IMR-90 (cell line): ENCODE measurements around the gene IL5RA. TPM values are rescaled to one million over a fixed set of nuclear protein-coding genes. Genes with fewer than 3 reads are reported as not detected.

Experiments used
- ATAC-seq: fragments of 200-7000 bp; cut with Tn5 transposase; 2 replicates; pipeline ENCODE4 v1.9.1; 2020; ENCODE audit warnings: low read depth, mild to moderate bottlenecking, moderate library complexity
- BruUV-seq: library from RNA; stranded (reverse); fragments of 400-500 nt; replicated peaks from 2 replicates; lab custom pipeline; 2021; lab: Mats Ljungman, UMichigan
- CTCF ChIA-PET: fragments of 300-600 bp; formaldehyde crosslinking; extraction: SDS; loops from one replicate; lab custom pipeline; 2021; ENCODE audit warnings: antibody characterized with exemption; lab: Yijun Ruan, JAX
- POLR2A ChIA-PET: fragments of 300-600 bp; sonication (Branson Sonifier 250); formaldehyde crosslinking; loops from one replicate; lab custom pipeline; 2022; ENCODE audit warnings: antibody characterized with exemption; ENCODE audit not compliant: unreplicated experiment; lab: Charles Lee
- DNase-seq: peaks from one replicate; pipeline ENCODE4 v3.0.0; 2013
- H2AFZ ChIP-seq: replicated peaks from 2 replicates; pipeline ENCODE3; 2013; ENCODE audit warnings: low read length, mild to moderate bottlenecking; ENCODE audit not compliant: poor library complexity
- H2AK5ac ChIP-seq: 2 replicates; pipeline ENCODE4 v1.6.1; 2013; ENCODE audit warnings: low read depth, low read length, inconsistent platforms
- H2AK9ac ChIP-seq: replicated peaks from 2 replicates; pipeline ENCODE3; 2013; ENCODE audit warnings: mild to moderate bottlenecking, low read depth, low read length, moderate library complexity; ENCODE audit not compliant: poor library complexity
- H2BK120ac ChIP-seq: 2 replicates; pipeline ENCODE4 v1.6.1; 2013; ENCODE audit warnings: low read depth, low read length, inconsistent platforms
- H2BK15ac ChIP-seq: 3 replicates; pipeline ENCODE4 v1.6.1; 2013; ENCODE audit warnings: low read depth, low read length, inconsistent platforms
- H2BK20ac ChIP-seq: 2 replicates; pipeline ENCODE4 v1.6.1; 2013; ENCODE audit warnings: low read depth, mild to moderate bottlenecking, inconsistent platforms, low read length, moderate library complexity
- H2BK5ac ChIP-seq: 2 replicates; pipeline ENCODE4 v1.6.1; 2013; ENCODE audit warnings: mild to moderate bottlenecking, low read depth, low read length, inconsistent platforms; ENCODE audit not compliant: poor library complexity, severe bottlenecking
- H3K14ac ChIP-seq: replicated peaks from 2 replicates; pipeline ENCODE4 v1.6.1; 2013; ENCODE audit warnings: low read depth, low read length, inconsistent platforms
- H3K18ac ChIP-seq: 2 replicates; pipeline ENCODE4 v1.6.1; 2013; ENCODE audit warnings: low read depth, low read length, control low read depth
- H3K23ac ChIP-seq: 2 replicates; pipeline ENCODE4 v1.6.1; 2013; ENCODE audit warnings: low read depth, low read length, inconsistent platforms
- H3K27ac ChIP-seq: 2 replicates; pipeline ENCODE4 v1.5.1; 2013; ENCODE audit warnings: mild to moderate bottlenecking, control low read depth, low read length; ENCODE audit not compliant: insufficient read depth
- H3K27me3 ChIP-seq: 2 replicates; pipeline ENCODE4 v1.6.1; 2013; ENCODE audit warnings: low read length; ENCODE audit not compliant: control insufficient read depth, insufficient read depth
- H3K36me3 ChIP-seq: 2 replicates; pipeline ENCODE4 v1.6.1; 2013; ENCODE audit warnings: low read length, mixed read lengths; ENCODE audit not compliant: control insufficient read depth, insufficient read depth
- H3K4ac ChIP-seq: 2 replicates; pipeline ENCODE4 v1.6.1; 2013; ENCODE audit warnings: low read depth, low read length, inconsistent platforms
- H3K4me1 ChIP-seq: 2 replicates; pipeline ENCODE4 v1.6.1; 2013; ENCODE audit warnings: low read length, mixed read lengths; ENCODE audit not compliant: control insufficient read depth, insufficient read depth
- H3K4me2 ChIP-seq: 2 replicates; pipeline ENCODE4 v1.6.1; 2013; ENCODE audit warnings: low read depth, mild to moderate bottlenecking, control low read depth, low read length, moderate library complexity
- H3K4me3 ChIP-seq: 2 replicates; pipeline ENCODE4 v1.5.1; 2013; ENCODE audit warnings: low read depth, mild to moderate bottlenecking, control low read depth, low read length, moderate library complexity; ENCODE audit not compliant: insufficient read depth
- H3K56ac ChIP-seq: 2 replicates; pipeline ENCODE4 v1.6.1; 2013; ENCODE audit warnings: low read length, inconsistent platforms; ENCODE audit not compliant: insufficient read depth; ENCODE audit errors: extremely low read depth
- H3K79me1 ChIP-seq, 2 experiments: 2 replicates each; pipeline ENCODE4 v1.6.1; 2013; ENCODE audit warnings: low read length in 2 of 2, inconsistent platforms in 1 of 2, low read depth in 1 of 2
- H3K9ac ChIP-seq: 2 replicates; pipeline ENCODE4 v1.6.1; 2013; ENCODE audit warnings: low read depth, low read length, control low read depth
- H3K9me1 ChIP-seq: 2 replicates; pipeline ENCODE4 v1.6.1; 2013; ENCODE audit warnings: low read length, inconsistent platforms; ENCODE audit not compliant: insufficient read depth
- H3K9me3 ChIP-seq: 2 replicates; pipeline ENCODE4 v1.6.1; 2013; ENCODE audit warnings: low read length; ENCODE audit not compliant: control insufficient read depth, insufficient read depth
- H4K20me1 ChIP-seq: 2 replicates; pipeline ENCODE4 v1.6.1; 2013; ENCODE audit warnings: low read length, inconsistent platforms; ENCODE audit not compliant: insufficient read depth
- H4K5ac ChIP-seq: 2 replicates; pipeline ENCODE4 v1.6.1; 2013; ENCODE audit warnings: mild to moderate bottlenecking, low read depth, low read length, control low read depth
- H4K8ac ChIP-seq, 2 experiments: 2 replicates each; pipeline ENCODE4 v1.6.1; 2013; ENCODE audit warnings: low read depth in 2 of 2, low read length in 2 of 2, control low read depth in 1 of 2, inconsistent platforms in 1 of 2
- H4K91ac ChIP-seq: 2 replicates; pipeline ENCODE4 v1.6.1; 2013; ENCODE audit warnings: low read depth, low read length, inconsistent platforms; ENCODE audit not compliant: insufficient read depth
- BHLHE40 ChIP-seq: fragments of 150-350 bp; IDR thresholded peaks from 2 replicates; pipeline ENCODE4 v1.6.1; 2016; ENCODE audit warnings: mild to moderate bottlenecking, low read depth, low read length
- CHD1 ChIP-seq: IDR thresholded peaks from 2 replicates; pipeline ENCODE4 v1.6.1; 2012; ENCODE audit warnings: low read depth, low read length, improper control_type of control experiment
- FOS ChIP-seq: fragments of 150-350 bp; IDR thresholded peaks from 2 replicates; pipeline ENCODE4 v1.6.1; 2016; ENCODE audit warnings: low read depth, low read length
- MAFK ChIP-seq: IDR thresholded peaks from 2 replicates; pipeline ENCODE4 v1.6.1; 2012; ENCODE audit warnings: low read depth, low read length, improper control_type of control experiment
- MAZ ChIP-seq: IDR thresholded peaks from 2 replicates; pipeline ENCODE4 v1.6.1; 2012; ENCODE audit warnings: low read depth, mild to moderate bottlenecking, low read length, improper control_type of control experiment, moderate library complexity, borderline replicate concordance
- NFE2L2 ChIP-seq: fragments of 150-350 bp; IDR thresholded peaks from 2 replicates; pipeline ENCODE4 v1.6.1; 2016; ENCODE audit warnings: low read depth, mild to moderate bottlenecking, low read length
- POLR2A ChIP-seq: IDR thresholded peaks from 2 replicates; pipeline ENCODE4 v1.6.1; 2012; ENCODE audit warnings: mild to moderate bottlenecking, low read depth, low read length
- RFX5 ChIP-seq: IDR thresholded peaks from 2 replicates; pipeline ENCODE4 v1.8.0; 2012; ENCODE audit warnings: low read depth, mild to moderate bottlenecking, low read length, moderate library complexity
- SMC3 ChIP-seq: fragments of 150-350 bp; IDR thresholded peaks from 2 replicates; pipeline ENCODE4 v1.6.1; 2016; ENCODE audit warnings: low read depth, mild to moderate bottlenecking, antibody characterized with exemption, low read length, moderate library complexity
- WGBS, 2 experiments: methylation state at CpG; one replicate each; pipeline versions ENCODE4 v1.1.5 to v1.1.7; 2013; ENCODE audit warnings: missing lambda C conversion rate in 2 of 2; ENCODE audit not compliant: insufficient read length in 1 of 2; ENCODE audit errors: extremely low coverage in 2 of 2; 5-methylcytosine and 5-hydroxymethylcytosine counted together
- dilution Hi-C: fragments of 300-500 bp; cut with HindIII; formaldehyde crosslinking; loops from one replicate; pipeline ENCODE4 v1.14.3; 2018; ENCODE audit warnings: low sequenced_read_pairs; ENCODE audit not compliant: unreplicated experiment
- in situ Hi-C: fragments of 300-500 bp; cut with MboI; formaldehyde crosslinking; loops from 3 replicates; pipeline ENCODE4 v1.14.3; 2019; ENCODE audit warnings: low sequenced_read_pairs, inconsistent platforms, mixed read lengths
- intact Hi-C: fragments of 100-400 bp; cut with micrococcal nuclease; formaldehyde crosslinking; loops from 2 replicates; pipeline ENCODE4 v1.10.0; 2022
- polyA plus RNA-seq, 3 experiments: library from polyadenylated mRNA; depleted of rRNA; stranded (reverse); fragments of >200 nt; gene quantifications; 2 replicates each; pipeline ENCODE4 v1.2.3, GENCODE V29; 2012; ENCODE audit warnings: low replicate concordance in 1 of 3
- total RNA-seq: library from RNA; depleted of rRNA; stranded (reverse); fragments of >200 nt; gene quantifications from 2 replicates; pipeline ENCODE4 v1.2.3, GENCODE V29; 2012
- TF ChIP-seq, protein P1 (sequence below): fragments of 150-350 bp; IDR thresholded peaks from 2 replicates; pipeline ENCODE4 v1.6.1; 2016; ENCODE audit warnings: low read depth, mild to moderate bottlenecking, low read length, moderate library complexity, borderline replicate concordance
- TF ChIP-seq, protein P2 (sequence below): fragments of 150-350 bp; IDR thresholded peaks from 2 replicates; pipeline ENCODE4 v1.6.1; 2017; ENCODE audit warnings: mild to moderate bottlenecking, antibody characterized with exemption, low read length, low read depth
- TF ChIP-seq, protein P3 (sequence below): conservative IDR thresholded peaks from 2 replicates; pipeline ENCODE4 v1.5.1; 2012; ENCODE audit warnings: mild to moderate bottlenecking, low read depth, low read length, improper control_type of control experiment

IL5RA gene
- total and polyA plus RNA-seq, 2 of the 4 experiments (the other 2 are of a cell fraction), result not detected

DNA sequence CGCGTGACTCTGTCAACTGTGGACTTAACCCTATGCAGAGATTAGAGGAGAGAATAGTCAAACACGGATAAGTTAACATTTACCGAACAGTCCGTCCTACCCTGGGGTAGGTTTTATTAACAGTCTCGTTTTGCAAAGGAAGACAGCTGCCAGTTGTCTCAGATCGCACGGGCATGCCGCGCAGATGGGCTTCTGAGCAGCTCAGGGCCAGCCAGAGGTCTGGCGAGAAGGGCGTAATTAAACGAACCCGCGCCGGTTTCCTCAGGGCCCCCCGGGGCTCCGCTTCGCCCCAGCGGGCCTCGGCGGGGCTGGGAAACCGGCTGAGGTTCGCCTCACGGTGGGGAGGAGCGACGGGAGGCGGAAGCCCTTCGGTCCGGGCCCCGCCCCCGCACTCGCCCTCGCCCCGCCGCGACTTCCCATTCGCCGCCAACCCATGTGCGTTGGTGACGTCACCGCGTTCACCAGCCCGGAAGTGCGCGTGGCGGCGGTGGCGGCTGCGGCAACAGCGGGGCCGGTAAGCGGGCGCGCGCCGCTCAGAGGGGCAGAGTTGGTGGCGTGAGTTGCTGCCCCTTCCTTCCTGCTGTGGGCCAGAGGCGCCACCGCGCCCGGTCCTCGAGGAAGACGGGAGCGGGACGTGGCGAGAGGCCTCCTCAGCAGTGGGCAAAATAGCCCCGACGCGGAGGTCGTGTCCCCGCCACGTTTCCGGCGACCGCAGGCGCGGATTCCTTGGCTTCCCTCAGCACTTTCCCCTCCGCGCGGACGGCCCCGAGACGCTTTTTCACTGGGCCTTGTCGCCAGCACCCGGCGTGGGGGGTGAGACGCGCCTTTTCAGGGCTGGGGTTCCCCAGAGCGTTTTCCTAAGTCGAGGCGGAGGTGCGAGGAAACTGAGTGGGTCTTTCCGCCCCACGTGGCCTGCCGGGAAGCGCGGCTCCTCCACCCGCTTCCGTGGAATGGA is 16.6 kb upstream of the IL5RA start, which contains the start of gene TRNT1:
Gene TRNT1 (plus strand): TSS at position 464 of the 955 bp plus-strand sequence. CDS start 2,101 bp downstream, outside the sequence.
- Histone ChIP-seq H3K4me2 (peak within 1 kb of the TSS; percentile 98), H4K20me1 (no peaks in the 10 kb centered on the region; the same call in 1 of the 2 replicates), H2AK9ac (peak within 1 kb of the TSS; percentile 88), H3K27ac (peak within 1 kb of the TSS; percentile 99), H2BK20ac (0 out of 2 replicates have a peak within 1 kb of the TSS, but pooled peaks have one; percentile 1), H3K9me1 (no peaks in the 10 kb centered on the region; the same call in 1 of the 2 replicates), H3K4ac (peak within 1 kb of the TSS; percentile 81), H3K56ac (peak within 1 kb of the TSS; percentile 85), H3K9me3 (no peaks in the 10 kb centered on the region), H3K79me1 (peaks cover 10 to 19% of the 10 kb centered on the region in 2 experiments), H3K36me3 (peaks cover 12% of the 10 kb centered on the region), H2AK5ac (peak within 1 kb of the TSS; percentile 62), H3K14ac (peak within 1 kb of the TSS; percentile 84), H3K9ac (peak within 1 kb of the TSS; percentile 100), H4K5ac (peak within 1 kb of the TSS; percentile 99), H3K23ac (peak within 1 kb of the TSS; percentile 58), H3K27me3 (no peaks in the 10 kb centered on the region), H3K18ac (peak within 1 kb of the TSS; percentile 94), H4K8ac (peak within 1 kb of the TSS; percentile 86 to 100), H3K4me3 (peak within 1 kb of the TSS; percentile 99), H2BK120ac (peak within 1 kb of the TSS; percentile 4), H2BK5ac (peak within 1 kb of the TSS; percentile 92), H2AFZ (peak within 1 kb of the TSS; percentile 92), H2BK15ac (peak within 1 kb of the TSS; percentile 48; the same call in 1 of the 3 replicates), H3K4me1 (peaks cover 5% of the 10 kb centered on the region), H4K91ac (peak within 1 kb of the TSS; percentile 85)
- DNase-seq (peak; percentile 91), ATAC-seq (peak; percentile 97)
- 1% methylated on average over 26 of the region's 100 CpGs; no CpG with 5 or more reads in 1 of the 2 experiments for WGBS, 2 experiments
- CTCF ChIA-PET, result no interaction called here
- POLR2A ChIA-PET, result no interaction called here
- in situ Hi-C loops (no loop called here), dilution Hi-C loops (no loop called here), intact Hi-C loops (loop anchor here (1.0 kb wide), 1 partner anchor 95 kb away; no protein-coding TSS in a partner anchor)
- BruUV-seq, result no TSS peak
- TF ChIP-seq CHD1 (no peak), POLR2A (peak; percentile 97), NFE2L2 (no peak), SMC3 (no peak), MAFK (no peak), BHLHE40 (peak; percentile 49; the same call in 1 of the 2 replicates), MAZ (peak; percentile 73; the same call in 1 of the 2 replicates), RFX5 (no peak), FOS (no peak)
- TF ChIP-seq, protein P1, sequence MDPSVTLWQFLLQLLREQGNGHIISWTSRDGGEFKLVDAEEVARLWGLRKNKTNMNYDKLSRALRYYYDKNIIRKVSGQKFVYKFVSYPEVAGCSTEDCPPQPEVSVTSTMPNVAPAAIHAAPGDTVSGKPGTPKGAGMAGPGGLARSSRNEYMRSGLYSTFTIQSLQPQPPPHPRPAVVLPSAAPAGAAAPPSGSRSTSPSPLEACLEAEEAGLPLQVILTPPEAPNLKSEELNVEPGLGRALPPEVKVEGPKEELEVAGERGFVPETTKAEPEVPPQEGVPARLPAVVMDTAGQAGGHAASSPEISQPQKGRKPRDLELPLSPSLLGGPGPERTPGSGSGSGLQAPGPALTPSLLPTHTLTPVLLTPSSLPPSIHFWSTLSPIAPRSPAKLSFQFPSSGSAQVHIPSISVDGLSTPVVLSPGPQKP, result no peak; the same call in 1 of the 2 replicates
- TF ChIP-seq, protein P2, sequence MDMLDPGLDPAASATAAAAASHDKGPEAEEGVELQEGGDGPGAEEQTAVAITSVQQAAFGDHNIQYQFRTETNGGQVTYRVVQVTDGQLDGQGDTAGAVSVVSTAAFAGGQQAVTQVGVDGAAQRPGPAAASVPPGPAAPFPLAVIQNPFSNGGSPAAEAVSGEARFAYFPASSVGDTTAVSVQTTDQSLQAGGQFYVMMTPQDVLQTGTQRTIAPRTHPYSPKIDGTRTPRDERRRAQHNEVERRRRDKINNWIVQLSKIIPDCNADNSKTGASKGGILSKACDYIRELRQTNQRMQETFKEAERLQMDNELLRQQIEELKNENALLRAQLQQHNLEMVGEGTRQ, result peak; percentile 86
- TF ChIP-seq, protein P3, sequence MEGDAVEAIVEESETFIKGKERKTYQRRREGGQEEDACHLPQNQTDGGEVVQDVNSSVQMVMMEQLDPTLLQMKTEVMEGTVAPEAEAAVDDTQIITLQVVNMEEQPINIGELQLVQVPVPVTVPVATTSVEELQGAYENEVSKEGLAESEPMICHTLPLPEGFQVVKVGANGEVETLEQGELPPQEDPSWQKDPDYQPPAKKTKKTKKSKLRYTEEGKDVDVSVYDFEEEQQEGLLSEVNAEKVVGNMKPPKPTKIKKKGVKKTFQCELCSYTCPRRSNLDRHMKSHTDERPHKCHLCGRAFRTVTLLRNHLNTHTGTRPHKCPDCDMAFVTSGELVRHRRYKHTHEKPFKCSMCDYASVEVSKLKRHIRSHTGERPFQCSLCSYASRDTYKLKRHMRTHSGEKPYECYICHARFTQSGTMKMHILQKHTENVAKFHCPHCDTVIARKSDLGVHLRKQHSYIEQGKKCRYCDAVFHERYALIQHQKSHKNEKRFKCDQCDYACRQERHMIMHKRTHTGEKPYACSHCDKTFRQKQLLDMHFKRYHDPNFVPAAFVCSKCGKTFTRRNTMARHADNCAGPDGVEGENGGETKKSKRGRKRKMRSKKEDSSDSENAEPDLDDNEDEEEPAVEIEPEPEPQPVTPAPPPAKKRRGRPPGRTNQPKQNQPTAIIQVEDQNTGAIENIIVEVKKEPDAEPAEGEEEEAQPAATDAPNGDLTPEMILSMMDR, result no peak
